NB4 (cell line): Measurements from ENCODE around the gene SLC25A48.

Experiments used
- DNase-seq: peaks from one replicate; pipeline ENCODE4 v3.0.0; 2010; ENCODE audit warnings: low read depth
- H3K4me3 ChIP-seq: one replicate; pipeline ENCODE4 v1.5.1; 2011; ENCODE audit warnings: mild to moderate bottlenecking, low read depth, low read length, moderate library complexity
- CTCF ChIP-seq: IDR thresholded peaks from one replicate; pipeline ENCODE4 v1.5.1; 2012; ENCODE audit warnings: low read depth, low read length
- MAX ChIP-seq: IDR thresholded peaks from 2 replicates; pipeline ENCODE4 v1.6.1; 2011; ENCODE audit warnings: low read depth, low read length
- MYC ChIP-seq: IDR thresholded peaks from 2 replicates; pipeline ENCODE4 v1.6.1; 2011; ENCODE audit warnings: low read depth, low read length
- POLR2A ChIP-seq: IDR thresholded peaks from 2 replicates; pipeline ENCODE4 v1.6.1; 2011; ENCODE audit warnings: mild to moderate bottlenecking; ENCODE audit not compliant: insufficient read length; ENCODE audit errors: extremely low read depth

SLC25A48 gene

GRCh38 chr5:135937245-135937911 lies 102.9 kb downstream of the SLC25A48 start:
- no peak for DNase-seq
- TF ChIP-seq MYC: no peak
- no peak for TF ChIP-seq POLR2A
- TF ChIP-seq CTCF: no peak
- no peak for TF ChIP-seq MAX
- H3K4me3 ChIP-seq: no peak overlapping the region
